OCI-LY1 (cell line): Measurements from ENCODE around the gene FN3K.

ENCODE experiments used
- H2AFZ ChIP-seq: fragments of 200-600 bp; sonication (generic), shearing (Covaris generic); 2 replicates; pipeline ENCODE4 v1.6.0; 2014; ENCODE audit warnings: antibody characterized with exemption, mild to moderate bottlenecking, low read length
- H3F3A ChIP-seq: fragments of 200-600 bp; sonication (generic), shearing (Covaris generic); 2 replicates; pipeline ENCODE4 v1.6.0; 2014; ENCODE audit warnings: mild to moderate bottlenecking, antibody characterized with exemption, low read length, moderate library complexity; ENCODE audit not compliant: insufficient read depth
- H3K27ac ChIP-seq: fragments of 200-600 bp; sonication (generic); 2 replicates; pipeline ENCODE4 v1.5.1; 2014; ENCODE audit warnings: low read length, mixed run types, mild to moderate bottlenecking, low read depth; ENCODE audit not compliant: poor library complexity, severe bottlenecking
- H3K27me3 ChIP-seq: fragments of 200-600 bp; sonication (generic); 2 replicates; pipeline ENCODE4 v1.6.0; 2014; ENCODE audit warnings: antibody characterized with exemption, mild to moderate bottlenecking, low read length, moderate library complexity; ENCODE audit not compliant: insufficient read depth
- H3K36me3 ChIP-seq: fragments of 200-600 bp; sonication (generic); 2 replicates; pipeline ENCODE4 v1.6.1; 2014; ENCODE audit warnings: mild to moderate bottlenecking, antibody characterized with exemption, low read length, moderate library complexity, mixed read lengths; ENCODE audit not compliant: insufficient read depth
- H3K4me1 ChIP-seq: fragments of 200-600 bp; sonication (generic); 2 replicates; pipeline ENCODE4 v1.5.1; 2014; ENCODE audit warnings: mild to moderate bottlenecking, low read length, moderate library complexity; ENCODE audit not compliant: insufficient read depth, severe bottlenecking
- H3K4me2 ChIP-seq: fragments of 200-600 bp; sonication (generic), shearing (Covaris generic); 2 replicates; pipeline ENCODE4 v1.6.1; 2014; ENCODE audit warnings: low read length
- H3K4me3 ChIP-seq: fragments of 200-600 bp; sonication (generic); 2 replicates; pipeline ENCODE4 v1.5.1; 2014; ENCODE audit warnings: low read length, low read depth, mild to moderate bottlenecking, mixed read lengths; ENCODE audit not compliant: poor library complexity, severe bottlenecking
- H3K79me2 ChIP-seq: fragments of 200-600 bp; shearing (Covaris generic); 2 replicates; pipeline ENCODE4 v1.6.1; 2016; ENCODE audit warnings: mixed run types, low read length, mixed read lengths; ENCODE audit not compliant: insufficient read depth
- H3K9ac ChIP-seq: fragments of 200-600 bp; sonication (generic), shearing (Covaris generic); 2 replicates; pipeline ENCODE4 v1.6.1; 2014; ENCODE audit warnings: mild to moderate bottlenecking, low read length, mixed read lengths
- H3K9me2 ChIP-seq: fragments of 200-600 bp; sonication (generic), shearing (Covaris generic); 2 replicates; pipeline ENCODE4 v1.6.1; 2014; ENCODE audit warnings: low read depth, mild to moderate bottlenecking, low read length, mixed read lengths
- H3K9me3 ChIP-seq: fragments of 200-600 bp; shearing (Covaris generic); 2 replicates; pipeline ENCODE4 v1.6.1; 2014; ENCODE audit warnings: low read length, mixed read lengths
- H4K20me1 ChIP-seq: fragments of 200-600 bp; sonication (generic), shearing (Covaris generic); 2 replicates; pipeline ENCODE4 v1.6.0; 2016; ENCODE audit warnings: mild to moderate bottlenecking, low read length; ENCODE audit not compliant: insufficient read depth
- EZH2 ChIP-seq: fragments of 200-600 bp; sonication (generic), shearing (Covaris generic); IDR thresholded peaks from 2 replicates; pipeline ENCODE4 v1.8.0; 2017; ENCODE audit warnings: borderline replicate concordance, mixed run types, mild to moderate bottlenecking, antibody characterized with exemption, low read length, moderate library complexity, mixed read lengths
- TF ChIP-seq, protein P1 (sequence below): fragments of 200-600 bp; sonication (generic), shearing (Covaris generic); IDR thresholded peaks from 2 replicates; pipeline ENCODE4 v1.5.1; 2017; ENCODE audit warnings: mild to moderate bottlenecking, antibody characterized with exemption, low read length, moderate library complexity, mixed read lengths

The FN3K gene

DNA sequence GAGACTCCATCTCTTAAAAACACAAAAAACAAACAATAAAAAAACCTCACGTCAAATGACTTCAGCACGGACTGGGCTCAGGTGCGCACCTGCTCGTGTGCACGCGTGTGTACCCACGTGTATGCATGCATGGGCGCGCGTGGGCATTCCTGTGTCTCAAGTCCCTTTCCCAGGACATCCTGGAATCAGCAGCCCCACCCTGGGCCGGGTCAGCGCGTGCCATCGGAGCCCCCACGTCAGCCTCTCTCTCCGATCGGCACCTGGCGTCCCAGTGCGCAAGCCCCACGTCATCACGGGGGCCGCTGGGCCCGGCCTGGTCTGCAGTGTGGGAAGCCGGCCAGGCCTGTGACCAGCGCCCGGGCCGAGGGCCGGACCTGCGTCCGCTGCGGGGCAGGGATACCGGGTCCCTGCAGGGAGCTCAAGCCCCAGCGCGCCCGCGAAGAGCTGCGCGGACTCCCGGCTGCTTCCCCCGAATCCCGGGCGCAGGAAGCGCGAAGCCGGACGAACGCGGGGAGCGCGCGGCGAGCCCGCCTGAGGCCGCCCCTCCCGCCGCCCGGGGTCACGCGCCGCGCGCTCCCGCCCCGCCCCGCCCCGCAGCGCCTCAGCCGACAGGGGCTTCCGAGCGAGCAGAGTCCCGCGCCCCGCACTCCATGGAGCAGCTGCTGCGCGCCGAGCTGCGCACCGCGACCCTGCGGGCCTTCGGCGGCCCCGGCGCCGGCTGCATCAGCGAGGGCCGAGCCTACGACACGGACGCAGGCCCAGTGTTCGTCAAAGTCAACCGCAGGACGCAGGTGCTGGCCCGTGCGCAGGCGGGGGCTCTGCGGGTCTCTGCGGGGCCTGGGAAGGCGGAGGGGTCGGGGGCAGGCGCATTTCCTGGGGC, at the start of gene FN3K:
TSS of gene FN3K (plus strand) at position 629 of the 880 bp plus-strand sequence. CDS start at position 651, 22 bp downstream.
- peaks cover 36% of the 10 kb centered on the region for H3K36me3 ChIP-seq
- no peak within 1 kb of the TSS for H2AFZ ChIP-seq
- no peak within 1 kb of the TSS for H3K4me2 ChIP-seq
- H3K27me3 ChIP-seq: no peaks in the 10 kb centered on the region
- no peaks in the 10 kb centered on the region for H3K9me2 ChIP-seq
- no peak for TF ChIP-seq EZH2
- TF ChIP-seq, protein P1, sequence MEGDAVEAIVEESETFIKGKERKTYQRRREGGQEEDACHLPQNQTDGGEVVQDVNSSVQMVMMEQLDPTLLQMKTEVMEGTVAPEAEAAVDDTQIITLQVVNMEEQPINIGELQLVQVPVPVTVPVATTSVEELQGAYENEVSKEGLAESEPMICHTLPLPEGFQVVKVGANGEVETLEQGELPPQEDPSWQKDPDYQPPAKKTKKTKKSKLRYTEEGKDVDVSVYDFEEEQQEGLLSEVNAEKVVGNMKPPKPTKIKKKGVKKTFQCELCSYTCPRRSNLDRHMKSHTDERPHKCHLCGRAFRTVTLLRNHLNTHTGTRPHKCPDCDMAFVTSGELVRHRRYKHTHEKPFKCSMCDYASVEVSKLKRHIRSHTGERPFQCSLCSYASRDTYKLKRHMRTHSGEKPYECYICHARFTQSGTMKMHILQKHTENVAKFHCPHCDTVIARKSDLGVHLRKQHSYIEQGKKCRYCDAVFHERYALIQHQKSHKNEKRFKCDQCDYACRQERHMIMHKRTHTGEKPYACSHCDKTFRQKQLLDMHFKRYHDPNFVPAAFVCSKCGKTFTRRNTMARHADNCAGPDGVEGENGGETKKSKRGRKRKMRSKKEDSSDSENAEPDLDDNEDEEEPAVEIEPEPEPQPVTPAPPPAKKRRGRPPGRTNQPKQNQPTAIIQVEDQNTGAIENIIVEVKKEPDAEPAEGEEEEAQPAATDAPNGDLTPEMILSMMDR: no peak
- no peak within 1 kb of the TSS for H3K27ac ChIP-seq
- no peaks in the 10 kb centered on the region for H3K4me1 ChIP-seq
- peaks cover 7% of the 10 kb centered on the region for H3K9me3 ChIP-seq
- H3K4me3 ChIP-seq: no peak within 1 kb of the TSS
- no peaks in the 10 kb centered on the region for H3F3A ChIP-seq
- no peak within 1 kb of the TSS for H3K9ac ChIP-seq
- H3K79me2 ChIP-seq: no peaks in the 10 kb centered on the region
- H4K20me1 ChIP-seq: no peaks in the 10 kb centered on the region

DNA sequence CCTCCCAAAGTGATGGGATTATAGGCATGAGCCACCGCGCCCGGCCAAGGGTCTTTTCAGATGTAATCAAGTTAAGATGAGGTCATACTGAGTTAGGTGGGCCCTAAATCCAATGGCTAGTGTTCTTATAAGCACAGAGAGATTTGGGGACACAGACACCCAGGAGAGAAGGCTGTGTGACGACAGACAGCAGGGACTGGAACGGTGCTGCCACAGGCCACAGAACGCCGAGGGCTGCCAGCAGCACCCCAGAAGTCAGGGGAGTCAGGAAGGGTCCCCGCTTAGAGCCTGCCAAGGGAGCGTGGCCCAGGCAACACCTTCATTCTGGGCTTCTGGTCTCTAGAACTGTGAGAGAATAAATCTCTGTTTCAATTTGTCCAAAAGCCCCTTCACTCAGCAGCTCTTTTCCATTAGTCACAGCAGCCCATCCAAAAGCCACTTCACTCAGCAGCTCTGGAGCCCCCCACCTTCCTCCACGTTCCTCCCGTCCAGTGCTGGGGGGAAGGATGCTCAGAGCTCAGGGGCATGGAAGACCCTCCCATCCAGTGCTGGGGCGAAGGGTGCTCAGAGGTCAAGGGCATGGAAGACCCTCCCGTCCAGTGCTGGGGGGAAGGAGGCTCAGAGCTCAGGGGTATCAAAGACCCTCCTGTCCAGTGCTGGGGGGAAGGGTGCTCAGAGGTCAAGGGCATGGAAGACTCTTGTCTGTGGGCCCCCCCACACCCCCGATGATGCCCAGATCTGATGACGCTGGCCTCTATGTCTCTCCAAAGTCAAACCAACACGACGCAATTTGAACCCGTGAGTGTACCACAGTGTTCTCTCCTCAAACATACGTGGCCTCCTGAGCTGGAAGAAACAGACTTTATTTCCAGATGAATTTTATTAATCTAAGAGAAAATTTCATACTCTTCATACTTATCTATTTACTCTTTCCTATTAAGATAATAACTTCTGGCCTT, 48.8 kb upstream of the FN3K start:
- H4K20me1 ChIP-seq: no peaks in the 10 kb centered on the region
- H3K4me3 ChIP-seq: no peak overlapping the region
- peaks cover 6% of the 10 kb centered on the region; the same call in 1 of the 2 replicates for H3K27me3 ChIP-seq
- H3K4me1 ChIP-seq: no peaks in the 10 kb centered on the region
- no peak overlapping the region for H3K27ac ChIP-seq
- H3K9ac ChIP-seq: no peak overlapping the region
- H3F3A ChIP-seq: no peaks in the 10 kb centered on the region
- no peaks in the 10 kb centered on the region for H3K9me2 ChIP-seq
- no peaks in the 10 kb centered on the region for H3K79me2 ChIP-seq
- no peak overlapping the region for H3K4me2 ChIP-seq
- H3K36me3 ChIP-seq: no peaks in the 10 kb centered on the region
- TF ChIP-seq EZH2: no peak
- TF ChIP-seq, protein P1: no peak
- H2AFZ ChIP-seq: no peak overlapping the region
- 0 out of 2 replicates have a peak, but pooled peaks cover 4% of the 10 kb centered on the region for H3K9me3 ChIP-seq

DNA sequence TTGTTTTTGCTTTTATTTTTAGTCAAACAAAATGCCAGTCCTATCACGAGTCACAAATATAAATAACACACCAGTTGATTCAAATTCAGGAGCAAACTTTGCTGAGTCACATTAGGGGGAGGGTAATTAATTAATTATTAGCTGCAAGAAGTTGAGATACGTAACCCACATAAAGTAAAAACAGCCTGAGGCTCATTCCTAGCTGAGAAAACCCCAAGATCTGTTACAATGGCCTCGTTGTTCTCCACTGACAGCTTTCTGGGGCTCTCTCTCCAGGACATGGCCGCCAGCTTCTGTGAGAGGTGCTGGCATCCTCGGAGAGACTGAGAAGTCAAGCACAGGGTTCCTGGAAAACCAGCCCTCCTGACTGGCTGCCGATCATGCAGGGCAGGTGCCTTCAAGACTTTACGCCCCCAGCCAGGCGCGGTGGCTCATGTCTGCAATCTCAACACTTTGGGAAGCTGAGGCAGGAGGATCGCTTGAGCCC, 48.0 kb upstream of the FN3K start:
- Histone ChIP-seq H3K36me3 (no peaks in the 10 kb centered on the region), H3K9me2 (no peaks in the 10 kb centered on the region), H3F3A (no peaks in the 10 kb centered on the region), H3K79me2 (no peaks in the 10 kb centered on the region), H4K20me1 (no peaks in the 10 kb centered on the region), H3K9me3 (no peaks in the 10 kb centered on the region), H3K4me3 (no peak overlapping the region), H3K27ac (no peak overlapping the region), H2AFZ (no peak overlapping the region), H3K4me1 (no peaks in the 10 kb centered on the region), H3K27me3 (peaks cover 6% of the 10 kb centered on the region; the same call in 1 of the 2 replicates), H3K4me2 (no peak overlapping the region), H3K9ac (no peak overlapping the region)
- TF ChIP-seq, protein P1: no peak
- no peak for TF ChIP-seq EZH2
